HG03196 (cell line): ENCODE measurements around the gene TNS3.

ENCODE experiments used
- ATAC-seq: cut with Tn5 transposase; IDR thresholded peaks from one replicate; pipeline ENCODE4 v1.9.1; 2021; ENCODE audit not compliant: unreplicated experiment

The TNS3 gene

GRCh38 chr7:47297120-47297519 is 284.8 kb downstream of the TNS3 start:
- no peak for ATAC-seq

GRCh38 chr7:47295606-47296005 is 286.3 kb downstream of the TNS3 start:
- ATAC-seq = no peak

GRCh38 chr7:47294556-47295222 is 287.2 kb downstream of the TNS3 start:
- ATAC-seq = no peak

- ATAC-seq = no peak
Observed at GRCh38 chr7:47293884-47294555, 287.9 kb downstream of the TNS3 start.

- no peak for ATAC-seq
Observed at GRCh38 chr7:47292832-47293309, 289.0 kb downstream of the TNS3 start.

- peak; percentile 95 for ATAC-seq
Observed at GRCh38 chr7:47291461-47292081, 290.3 kb downstream of the TNS3 start.

- no peak for ATAC-seq
Observed at GRCh38 chr7:47290867-47291266, 291.0 kb downstream of the TNS3 start.

- no peak for ATAC-seq
Observed at GRCh38 chr7:47290466-47290865, 291.4 kb downstream of the TNS3 start.

- no peak for ATAC-seq
Observed at GRCh38 chr7:47288060-47288459, 293.9 kb downstream of the TNS3 start.

- no peak for ATAC-seq
Observed at GRCh38 chr7:47285860-47286491, 295.9 kb downstream of the TNS3 start.

GRCh38 chr7:47284691-47285635 is 296.9 kb downstream of the TNS3 start:
- no peak for ATAC-seq

- ATAC-seq = peak; percentile 71
Observed at GRCh38 chr7:47283497-47284131, 298.3 kb downstream of the TNS3 start.

GRCh38 chr7:47282790-47283496 is 299.0 kb downstream of the TNS3 start:
- no peak for ATAC-seq

- no peak for ATAC-seq
Observed at GRCh38 chr7:47281966-47282643, 299.8 kb downstream of the TNS3 start.

GRCh38 chr7:47281161-47281560 is 300.8 kb downstream of the TNS3 start:
- no peak for ATAC-seq

GRCh38 chr7:47280114-47280513 is 301.8 kb downstream of the TNS3 start:
- no peak for ATAC-seq

- ATAC-seq = no peak
Observed at GRCh38 chr7:47278043-47278442, 303.9 kb downstream of the TNS3 start.

- ATAC-seq = no peak
Observed at GRCh38 chr7:47277321-47277781, 304.6 kb downstream of the TNS3 start.
